ENCODE measurements around the gene TRIM59.

DNA sequence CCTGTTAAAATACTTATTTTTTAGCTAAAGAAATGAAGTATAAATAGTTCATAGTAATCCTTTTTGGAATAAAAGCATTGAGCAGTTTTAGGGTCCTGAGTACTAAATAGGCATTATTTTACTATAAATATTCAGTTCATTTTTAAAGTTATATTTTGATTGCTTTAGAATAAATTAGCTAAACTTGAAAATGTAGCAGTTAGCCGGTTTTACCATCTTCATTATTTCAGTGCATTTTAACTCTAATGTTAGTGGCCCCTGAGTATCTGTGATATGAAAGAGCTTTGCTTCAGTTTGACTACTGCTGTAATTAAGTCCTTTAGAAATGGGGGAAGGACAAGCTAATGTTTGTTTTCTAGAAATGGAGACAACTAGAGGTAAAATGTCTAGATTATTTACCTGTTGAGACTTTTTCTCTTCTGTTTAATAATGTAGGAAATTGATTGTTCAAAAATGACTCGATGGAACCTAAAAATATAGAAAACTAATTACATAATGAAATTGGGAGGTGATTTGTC lies 46.5 kb downstream of the TRIM59 start:
- TF ChIP-seq, protein P1, sequence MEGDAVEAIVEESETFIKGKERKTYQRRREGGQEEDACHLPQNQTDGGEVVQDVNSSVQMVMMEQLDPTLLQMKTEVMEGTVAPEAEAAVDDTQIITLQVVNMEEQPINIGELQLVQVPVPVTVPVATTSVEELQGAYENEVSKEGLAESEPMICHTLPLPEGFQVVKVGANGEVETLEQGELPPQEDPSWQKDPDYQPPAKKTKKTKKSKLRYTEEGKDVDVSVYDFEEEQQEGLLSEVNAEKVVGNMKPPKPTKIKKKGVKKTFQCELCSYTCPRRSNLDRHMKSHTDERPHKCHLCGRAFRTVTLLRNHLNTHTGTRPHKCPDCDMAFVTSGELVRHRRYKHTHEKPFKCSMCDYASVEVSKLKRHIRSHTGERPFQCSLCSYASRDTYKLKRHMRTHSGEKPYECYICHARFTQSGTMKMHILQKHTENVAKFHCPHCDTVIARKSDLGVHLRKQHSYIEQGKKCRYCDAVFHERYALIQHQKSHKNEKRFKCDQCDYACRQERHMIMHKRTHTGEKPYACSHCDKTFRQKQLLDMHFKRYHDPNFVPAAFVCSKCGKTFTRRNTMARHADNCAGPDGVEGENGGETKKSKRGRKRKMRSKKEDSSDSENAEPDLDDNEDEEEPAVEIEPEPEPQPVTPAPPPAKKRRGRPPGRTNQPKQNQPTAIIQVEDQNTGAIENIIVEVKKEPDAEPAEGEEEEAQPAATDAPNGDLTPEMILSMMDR (IDR thresholded peaks at IDR 0.05; ENCODE audit: low read depth, low read length): no peak
- TF ChIP-seq EZH2phosphoT487 (IDR thresholded peaks at IDR 0.05; ENCODE audit: low read depth): no peak

Data from OCI-LY3 (cell line).